HG03354 (cell line): ENCODE data around the gene DEF6.

Experiments
- ATAC-seq: cut with Tn5 transposase; IDR thresholded peaks from one replicate; pipeline ENCODE4 v1.9.1; 2021; ENCODE audit warnings: mild to moderate bottlenecking; ENCODE audit not compliant: unreplicated experiment, poor library complexity, severe bottlenecking

Gene DEF6

GRCh38 chr6:35366204-35366596 lies 68.6 kb downstream of the DEF6 start:
- no peak for ATAC-seq

- no peak for ATAC-seq
These were observed 70.0 kb downstream of the DEF6 start for GRCh38 chr6:35367646-35368037.

GRCh38 chr6:35368038-35368887 lies 70.6 kb downstream of the DEF6 start:
- no peak for ATAC-seq

- peak; percentile 76 for ATAC-seq
These were observed 72.6 kb downstream of the DEF6 start for GRCh38 chr6:35370124-35370741.

- no peak for ATAC-seq
These were observed 73.3 kb downstream of the DEF6 start for GRCh38 chr6:35370785-35371493.
